BE2C (cell line): ENCODE measurements around the gene FILIP1.
A peak's percentile ranks its signal among the peaks of the same experiment; 100 is the strongest.

Experiments used
- DNase-seq: peaks from one replicate; pipeline ENCODE4 v3.0.0-alpha.2; 2020
- H3K27me3 ChIP-seq: fragments of 250-450 bp; sonication (Bioruptor Pico); 2 replicates; pipeline ENCODE4 v1.5.1; 2020; ENCODE audit warnings: mild to moderate bottlenecking
- H3K36me3 ChIP-seq: fragments of 250-450 bp; sonication (Bioruptor Pico); 2 replicates; pipeline ENCODE4 v1.5.1; 2020; ENCODE audit warnings: mild to moderate bottlenecking
- H3K4me1 ChIP-seq: fragments of 250-450 bp; sonication (Bioruptor Pico); 2 replicates; pipeline ENCODE4 v1.5.1; 2020
- H3K4me3 ChIP-seq: 2 replicates; pipeline ENCODE4 v1.5.1; 2011; ENCODE audit warnings: low read depth, low read length
- H3K9me3 ChIP-seq: fragments of 250-450 bp; sonication (Bioruptor Pico); 2 replicates; pipeline ENCODE4 v1.5.1; 2020
- CTCF ChIP-seq: IDR thresholded peaks from 2 replicates; pipeline ENCODE4 v1.5.1; 2012; ENCODE audit warnings: mild to moderate bottlenecking, low read depth, low read length

The FILIP1 gene

DNA sequence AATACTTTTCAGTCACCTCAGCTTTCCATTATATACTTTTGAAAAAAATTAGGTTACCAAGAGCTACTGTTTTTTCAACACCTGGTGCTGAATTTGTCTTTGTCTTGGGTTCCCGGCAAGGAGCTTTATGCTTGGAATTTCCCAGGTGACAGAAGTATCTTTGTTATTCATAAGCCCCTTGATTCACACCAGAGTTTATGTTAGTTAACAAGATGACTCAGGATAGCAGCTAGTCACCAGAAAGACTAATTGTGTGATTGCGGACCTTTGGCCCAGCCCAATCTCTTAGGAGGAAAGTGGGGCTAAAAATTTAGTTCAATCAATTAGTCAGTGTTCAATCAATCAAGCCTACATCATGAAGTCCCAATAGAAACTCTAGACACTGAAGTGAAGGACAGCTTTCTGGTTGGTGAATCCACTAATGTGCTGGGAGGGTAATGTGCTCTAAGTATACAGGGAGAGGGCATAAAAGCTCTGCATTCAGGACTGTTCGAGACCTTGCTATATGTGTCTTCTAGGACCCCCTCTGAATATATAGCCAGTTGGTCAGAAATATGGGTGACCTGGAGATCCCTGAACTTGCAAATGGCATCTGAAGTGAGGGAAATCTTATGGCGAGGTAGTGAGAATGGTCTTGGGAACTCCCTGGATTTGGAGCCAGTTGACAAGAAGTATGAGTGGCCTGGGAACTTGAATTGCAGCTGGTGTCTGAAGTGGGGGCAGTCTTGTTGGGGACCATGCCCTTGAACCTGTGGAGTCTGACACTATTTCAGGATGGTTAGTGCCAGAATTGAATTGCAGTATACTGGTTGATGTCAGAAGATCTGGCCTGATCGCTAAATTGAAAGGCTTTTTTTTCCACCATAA, 225.2 kb downstream of the FILIP1 start:
- Histone ChIP-seq H3K9me3 (no peaks in the 10 kb centered on the region; the same call in 1 of the 2 replicates), H3K36me3 (peaks cover 2% of the 10 kb centered on the region), H3K27me3 (no peaks in the 10 kb centered on the region), H3K4me1 (no peaks in the 10 kb centered on the region), H3K4me3 (no peak overlapping the region)
- TF ChIP-seq CTCF: no peak
- no peak for DNase-seq

DNA sequence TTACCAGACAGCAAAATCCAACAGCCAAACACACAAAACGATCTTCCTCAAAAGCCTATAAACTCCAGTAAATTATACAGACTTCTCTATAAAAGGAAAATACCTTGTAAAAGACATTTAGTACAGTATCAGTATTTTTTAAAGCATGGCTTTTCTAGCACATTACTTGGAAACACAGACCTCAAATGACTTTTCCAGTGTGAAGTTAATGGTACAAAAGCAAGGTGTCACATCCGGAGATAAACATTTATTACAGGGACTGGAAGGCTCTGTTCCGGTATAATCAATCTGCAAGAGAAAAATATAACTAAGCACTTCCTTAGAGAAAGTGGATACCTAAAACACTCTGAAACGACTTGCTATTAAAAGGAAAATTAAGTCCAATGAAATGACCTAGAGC, 226.1 kb downstream of the FILIP1 start:
- H3K4me1 ChIP-seq: no peaks in the 10 kb centered on the region
- TF ChIP-seq CTCF: no peak
- DNase-seq: no peak
- no peaks in the 10 kb centered on the region for H3K27me3 ChIP-seq
- no peak overlapping the region for H3K4me3 ChIP-seq
- no peaks in the 10 kb centered on the region for H3K9me3 ChIP-seq
- peaks cover 3% of the 10 kb centered on the region for H3K36me3 ChIP-seq

DNA sequence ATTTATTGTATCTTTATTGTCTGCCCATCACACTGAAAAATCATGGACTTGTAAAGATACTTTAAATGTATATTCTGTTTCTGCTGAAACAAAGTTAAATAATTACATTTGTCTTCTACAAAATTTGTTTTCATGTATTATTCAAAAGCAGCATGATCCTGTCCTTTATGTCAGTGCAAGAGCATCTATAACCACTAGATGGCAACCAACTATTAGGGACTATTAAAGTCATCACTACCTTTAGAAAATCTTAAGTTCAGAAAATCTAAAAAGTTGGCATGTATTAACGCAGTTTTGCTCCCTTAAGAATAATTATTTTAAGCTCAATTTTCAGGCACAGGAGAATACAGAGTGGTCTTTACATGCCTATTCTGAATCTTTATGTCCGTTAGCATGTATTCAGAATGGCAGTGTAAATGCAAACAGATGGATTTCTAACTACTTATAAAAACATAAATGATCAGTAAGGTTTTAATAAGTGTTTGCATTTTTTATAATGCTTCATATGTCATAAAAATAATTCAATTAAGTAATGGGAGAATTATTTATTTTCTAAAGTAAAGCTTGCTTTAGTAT, 226.8 kb downstream of the FILIP1 start:
- Histone ChIP-seq H3K27me3 (no peaks in the 10 kb centered on the region), H3K4me1 (no peaks in the 10 kb centered on the region), H3K9me3 (no peaks in the 10 kb centered on the region), H3K4me3 (no peak overlapping the region), H3K36me3 (peaks cover 3% of the 10 kb centered on the region)
- no peak for DNase-seq
- TF ChIP-seq CTCF: peak; percentile 83

DNA sequence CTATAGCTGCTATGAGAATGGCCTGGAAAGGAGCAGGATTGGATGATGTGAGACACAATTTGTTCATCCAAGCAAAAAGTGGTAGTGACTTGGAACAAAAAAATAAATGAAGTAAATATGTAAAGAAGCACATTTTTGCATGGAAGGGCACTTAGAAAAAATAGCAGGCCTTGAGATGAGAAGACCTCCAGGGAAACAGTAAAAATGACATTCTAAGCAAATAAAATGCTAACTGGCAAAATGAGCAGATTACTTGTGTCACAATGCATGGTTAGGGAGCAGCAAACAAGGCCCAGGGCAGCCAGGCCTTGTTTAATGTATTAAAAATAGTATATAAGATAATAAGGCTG, 230.2 kb downstream of the FILIP1 start:
- peaks cover 19% of the 10 kb centered on the region for H3K36me3 ChIP-seq
- no peak for DNase-seq
- H3K4me3 ChIP-seq: no peak overlapping the region
- no peaks in the 10 kb centered on the region for H3K9me3 ChIP-seq
- no peaks in the 10 kb centered on the region for H3K4me1 ChIP-seq
- H3K27me3 ChIP-seq: no peaks in the 10 kb centered on the region
- no peak for TF ChIP-seq CTCF

GRCh38 chr6:75262716-75263400, 230.7 kb downstream of the FILIP1 start:
- Histone ChIP-seq H3K4me1 (no peaks in the 10 kb centered on the region), H3K4me3 (no peak overlapping the region), H3K36me3 (peaks cover 19% of the 10 kb centered on the region), H3K9me3 (no peaks in the 10 kb centered on the region), H3K27me3 (no peaks in the 10 kb centered on the region)
- no peak for DNase-seq
- TF ChIP-seq CTCF: no peak

DNA sequence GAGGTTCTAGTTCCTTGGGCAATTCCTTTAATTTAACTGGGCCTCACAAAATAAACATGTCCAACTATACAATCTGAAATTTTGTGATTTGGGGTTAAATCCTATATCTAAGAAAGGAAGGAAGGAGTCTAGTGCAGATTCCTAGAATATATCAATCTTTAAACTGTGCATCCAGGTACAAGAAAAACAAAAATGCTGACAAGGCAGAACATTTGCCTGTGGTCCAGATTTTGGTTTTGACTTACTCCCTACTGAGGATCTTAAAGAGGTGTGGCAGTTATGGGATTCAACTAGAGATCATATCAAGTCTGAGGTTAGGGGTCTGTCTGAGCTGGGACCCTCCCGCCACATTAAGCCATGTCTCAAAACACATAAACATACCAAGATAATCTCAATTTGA, 232.3 kb downstream of the FILIP1 start:
- H3K9me3 ChIP-seq: no peaks in the 10 kb centered on the region
- no peak for TF ChIP-seq CTCF
- no peak for DNase-seq
- no peaks in the 10 kb centered on the region for H3K27me3 ChIP-seq
- no peaks in the 10 kb centered on the region for H3K4me1 ChIP-seq
- H3K4me3 ChIP-seq: no peak overlapping the region
- H3K36me3 ChIP-seq: peaks cover 19% of the 10 kb centered on the region
